NOMO-1 treated with dmso at 0.1 percent for 144 hours (cell line): Measurements from ENCODE around the gene JMJD8.

Source experiments
- DNase-seq: peaks from one replicate; lab custom pipeline; 2025; ENCODE audit not compliant: unreplicated experiment; lab: John Stamatoyannopoulos, UW

The JMJD8 gene

DNA sequence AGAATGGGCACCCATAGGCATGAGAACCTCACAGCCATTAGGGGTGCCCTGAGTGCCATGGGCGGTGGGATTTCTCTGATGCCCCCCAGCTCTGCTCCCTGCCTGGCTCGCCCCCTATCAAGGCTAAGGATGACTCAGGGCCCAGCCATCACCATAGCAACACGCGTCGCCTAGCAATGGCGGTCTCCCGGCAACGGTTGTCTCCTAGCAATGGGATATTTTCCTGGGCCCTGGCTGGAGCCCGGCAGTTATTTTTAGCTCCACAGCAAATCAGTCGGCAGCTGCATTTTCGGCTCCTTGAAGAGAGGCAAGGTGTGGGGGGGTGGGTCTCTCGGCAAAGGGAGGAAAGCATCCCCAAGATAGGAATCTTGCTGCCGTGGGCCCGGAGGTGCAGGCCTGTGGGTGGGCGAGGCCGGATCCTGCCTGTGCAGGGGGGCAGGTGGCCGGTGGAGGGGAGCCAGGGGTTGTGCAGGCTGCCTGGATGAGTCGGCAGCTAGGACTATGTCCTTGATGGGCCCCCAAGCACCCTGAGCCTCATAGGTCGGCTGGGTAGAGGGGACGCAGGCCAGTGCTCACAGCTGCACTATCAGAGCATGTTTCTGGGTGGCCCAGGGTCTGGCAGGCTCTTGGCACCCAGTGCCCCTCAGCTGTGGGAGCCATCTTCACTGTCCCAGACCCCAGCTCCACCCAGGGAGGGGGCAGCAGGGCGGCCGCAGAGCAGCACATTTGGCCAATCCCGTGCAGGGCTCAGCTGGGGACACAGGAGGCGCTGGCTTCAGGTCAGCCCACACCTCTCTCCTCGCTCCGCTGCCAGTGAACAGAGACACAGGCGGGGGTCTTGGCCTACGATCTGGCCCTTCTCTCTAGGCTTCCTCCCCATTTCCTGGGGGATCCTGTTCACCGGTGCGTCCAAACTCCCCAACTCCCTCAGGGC lies 25.7 kb upstream of the JMJD8 start:
- DNase-seq = no peak

- no peak for DNase-seq
Observed at GRCh38 chr16:708959-709358, 24.8 kb upstream of the JMJD8 start.

- no peak for DNase-seq
Observed at GRCh38 chr16:708019-708418, 23.9 kb upstream of the JMJD8 start.

DNA sequence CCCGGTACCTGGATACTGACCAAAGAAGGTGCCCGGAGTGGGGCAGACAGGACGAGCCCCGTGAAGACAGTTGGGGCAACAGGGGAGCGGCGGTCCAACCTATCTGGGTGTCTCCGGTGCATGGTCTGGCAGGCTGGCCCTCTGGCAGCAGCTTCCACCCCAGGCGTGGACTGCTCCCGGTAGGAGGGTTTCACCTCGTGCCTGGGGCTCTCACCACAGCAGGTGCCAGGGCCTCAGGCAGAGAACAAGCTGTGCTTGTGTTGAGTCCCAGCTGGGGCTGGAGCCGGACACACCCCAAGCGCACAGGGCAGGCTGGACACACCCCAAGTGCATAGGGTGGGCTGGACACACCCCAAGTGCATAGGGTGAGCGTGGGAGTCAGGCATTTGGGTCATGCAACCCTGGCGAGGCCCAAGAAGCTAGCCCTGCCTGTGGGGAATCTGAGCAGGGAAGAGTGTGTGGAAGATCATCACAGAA lies 23.0 kb upstream of the JMJD8 start:
- no peak for DNase-seq

DNA sequence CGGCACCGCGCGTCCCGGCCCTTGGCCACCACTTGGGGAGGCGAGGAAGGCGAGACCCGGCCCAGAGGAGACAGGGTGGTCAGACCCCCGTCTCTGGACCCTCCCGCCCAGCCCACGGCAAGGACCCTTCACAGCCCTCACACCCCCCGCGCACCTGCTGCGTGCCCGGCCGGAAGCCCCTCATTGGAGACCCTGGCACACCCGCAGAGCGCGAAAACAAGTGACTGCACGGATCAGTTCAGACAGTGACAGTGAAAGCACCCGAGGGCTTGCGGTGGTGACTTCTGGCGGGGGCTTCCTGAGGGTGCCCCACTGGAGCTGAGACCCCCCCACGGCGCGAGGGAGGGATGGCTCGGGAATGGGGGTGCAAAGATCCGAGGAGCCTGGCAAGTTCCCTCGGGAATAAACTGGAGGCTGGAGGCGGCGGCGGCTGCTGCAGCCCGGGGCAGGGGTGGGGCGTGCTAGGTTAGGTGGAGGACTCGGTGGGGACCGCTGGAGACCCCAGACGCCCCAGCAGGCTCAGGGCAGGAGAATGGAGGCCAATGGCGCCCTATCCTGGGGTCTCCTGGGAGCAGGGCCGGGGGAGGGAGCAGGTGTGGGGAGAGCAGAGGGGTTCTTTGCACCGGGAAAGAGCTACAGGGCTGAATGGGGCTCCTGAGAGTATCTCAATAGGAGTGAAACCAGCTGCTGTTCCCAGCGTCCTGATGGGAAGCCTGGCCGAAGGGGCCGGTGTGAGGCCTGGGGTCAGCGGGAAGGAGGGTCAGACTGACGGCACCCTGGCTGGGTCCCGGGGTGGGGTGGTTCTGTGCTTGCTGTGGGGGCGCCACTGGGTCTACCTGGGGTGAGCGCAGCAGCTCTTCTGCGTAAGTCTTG lies 22.3 kb upstream of the JMJD8 start:
- DNase-seq = no peak

GRCh38 chr16:705431-706188 lies 21.5 kb upstream of the JMJD8 start, which contains the start of gene FBXL16:
Gene FBXL16, minus strand, starts transcription at chr16:705801. Its CDS starts 8,396 bp downstream, at chr16:697405.
- no peak for DNase-seq

DNA sequence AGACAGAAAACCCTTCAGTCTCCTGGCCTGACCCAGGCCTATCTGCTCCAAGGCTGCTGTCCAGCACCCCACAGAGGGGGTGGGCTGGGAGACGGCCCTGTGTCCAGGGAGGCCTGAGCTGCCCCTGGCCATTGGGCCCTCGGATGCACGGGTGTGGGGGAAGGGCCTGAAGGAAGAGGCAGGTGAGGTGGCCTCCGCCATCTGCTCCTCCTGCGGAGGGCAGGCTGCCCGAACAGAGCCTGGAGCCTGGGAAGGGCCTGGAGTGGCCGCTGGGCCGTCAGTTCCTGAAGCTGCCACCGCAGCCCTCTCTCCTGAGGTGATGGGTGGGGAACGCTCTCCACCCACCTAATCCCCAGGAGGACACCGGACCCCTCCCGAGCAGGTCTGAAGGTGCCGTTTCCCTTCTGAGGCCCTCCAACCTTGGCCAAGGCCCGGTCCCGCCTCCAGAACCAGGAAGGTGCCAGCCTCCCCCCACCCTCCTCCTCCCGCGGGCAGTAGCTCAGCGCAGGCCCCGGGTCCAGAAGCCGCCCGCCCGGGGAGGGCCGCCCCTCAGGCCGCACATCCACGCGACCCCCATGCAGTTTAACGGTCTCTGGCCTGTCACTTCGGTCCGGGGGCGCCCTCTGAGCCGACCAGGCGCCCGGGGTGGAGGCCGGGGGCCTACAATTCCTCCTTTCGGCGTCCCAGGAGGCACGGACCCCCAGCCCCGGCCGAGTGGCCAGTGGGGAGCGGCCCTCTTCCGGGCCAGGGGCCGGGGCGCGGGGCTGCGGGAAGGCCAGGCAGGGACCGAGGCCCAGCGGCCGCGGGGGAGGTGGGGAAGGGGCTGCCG lies 20.6 kb upstream of the JMJD8 start:
- DNase-seq = no peak

GRCh38 chr16:704047-704446 lies 19.9 kb upstream of the JMJD8 start:
- no peak for DNase-seq

DNA sequence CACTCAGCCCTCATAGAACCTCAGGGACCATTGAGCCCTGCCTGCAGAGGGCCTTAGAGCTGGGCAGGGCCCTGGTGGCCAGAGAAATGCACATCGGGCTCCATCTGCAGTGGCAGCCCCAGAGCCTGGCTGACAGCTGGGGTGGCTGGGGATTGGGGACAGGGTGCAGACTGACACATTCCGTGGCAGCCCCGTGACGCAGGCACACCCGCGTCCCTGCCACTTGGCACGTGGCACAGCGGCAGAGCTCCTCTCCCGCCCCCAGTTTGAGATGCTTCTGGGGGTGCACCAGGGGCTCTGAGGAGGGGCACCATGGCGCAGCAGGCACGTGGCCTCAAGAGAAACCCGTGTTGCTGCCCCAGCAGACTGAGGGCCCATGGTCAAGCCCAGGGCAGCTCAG lies 19.3 kb upstream of the JMJD8 start:
- DNase-seq = no peak

GRCh38 chr16:702341-702740 lies 18.2 kb upstream of the JMJD8 start:
- no peak for DNase-seq

GRCh38 chr16:700684-701584 lies 16.8 kb upstream of the JMJD8 start:
- no peak for DNase-seq

GRCh38 chr16:698911-699671 lies 15.0 kb upstream of the JMJD8 start:
- DNase-seq = no peak

GRCh38 chr16:695355-696089 lies 11.4 kb upstream of the JMJD8 start:
- no peak for DNase-seq

- no peak for DNase-seq
Observed at GRCh38 chr16:694863-695354, 10.8 kb upstream of the JMJD8 start.

DNA sequence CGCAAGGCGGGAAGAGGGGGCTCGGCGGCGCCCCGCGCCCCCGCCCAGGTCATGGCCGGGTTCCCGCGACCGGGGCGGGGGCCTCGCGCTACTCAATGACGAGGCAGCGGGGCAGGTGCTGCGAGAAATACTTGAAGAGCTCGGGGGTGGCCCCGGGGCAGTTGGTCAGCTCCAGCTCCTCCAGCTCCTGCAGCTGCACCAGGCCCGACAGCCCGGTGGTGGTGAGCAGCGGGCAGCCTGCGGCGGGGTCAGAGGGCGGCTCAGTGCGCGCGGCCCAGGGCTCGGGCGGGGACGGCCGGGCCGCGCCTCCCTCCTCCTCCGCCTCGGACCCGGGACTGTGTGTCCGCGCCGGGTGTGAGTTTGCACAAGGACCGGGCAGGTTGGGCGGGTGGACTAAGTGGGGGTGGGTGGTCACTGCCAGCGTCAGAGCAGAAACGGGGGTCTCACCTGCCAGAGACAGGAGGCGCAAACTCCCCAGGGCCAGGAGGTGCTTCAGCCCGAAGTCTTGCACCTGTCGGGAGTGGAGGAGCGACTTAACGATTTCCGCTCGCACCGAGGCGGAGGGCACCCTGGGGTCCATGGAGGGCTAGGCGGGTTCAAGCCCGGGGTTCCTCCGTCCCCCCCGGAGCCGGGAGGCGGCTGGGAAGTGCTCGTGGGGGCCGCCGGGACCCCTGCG lies 10.2 kb upstream of the JMJD8 start:
- DNase-seq = no peak

DNA sequence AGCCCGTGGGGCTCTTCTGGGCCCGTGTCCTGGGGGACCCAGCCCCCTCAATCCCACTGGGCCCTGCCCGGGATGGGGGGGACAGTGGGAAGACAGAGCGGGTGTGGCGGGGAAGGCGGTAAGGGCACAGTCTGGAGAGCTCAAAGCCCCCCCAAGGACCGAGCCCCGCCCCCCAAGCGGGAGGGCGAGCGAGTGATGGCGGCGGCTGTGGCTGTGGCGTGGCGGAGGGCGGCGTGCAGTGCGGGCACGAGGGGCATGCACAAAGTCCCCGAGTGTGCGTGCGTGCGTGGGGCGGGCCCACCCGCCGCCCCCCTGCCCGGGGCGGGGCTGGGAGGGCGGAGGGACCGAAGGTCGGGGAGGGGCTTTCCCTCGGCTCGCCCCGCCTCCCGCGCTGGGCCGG lies 9.6 kb upstream of the JMJD8 start:
- no peak for DNase-seq

- no peak for DNase-seq
Observed at GRCh38 chr16:693364-693763, 9.2 kb upstream of the JMJD8 start.
